ENCODE measurements around the gene GP1BA. TPM values are rescaled to one million over a fixed set of nuclear protein-coding genes. Genes with fewer than 3 reads are reported as not detected.

GP1BA gene
- total RNA-seq, 1 experiment from 2014 or later, result not detected

DNA sequence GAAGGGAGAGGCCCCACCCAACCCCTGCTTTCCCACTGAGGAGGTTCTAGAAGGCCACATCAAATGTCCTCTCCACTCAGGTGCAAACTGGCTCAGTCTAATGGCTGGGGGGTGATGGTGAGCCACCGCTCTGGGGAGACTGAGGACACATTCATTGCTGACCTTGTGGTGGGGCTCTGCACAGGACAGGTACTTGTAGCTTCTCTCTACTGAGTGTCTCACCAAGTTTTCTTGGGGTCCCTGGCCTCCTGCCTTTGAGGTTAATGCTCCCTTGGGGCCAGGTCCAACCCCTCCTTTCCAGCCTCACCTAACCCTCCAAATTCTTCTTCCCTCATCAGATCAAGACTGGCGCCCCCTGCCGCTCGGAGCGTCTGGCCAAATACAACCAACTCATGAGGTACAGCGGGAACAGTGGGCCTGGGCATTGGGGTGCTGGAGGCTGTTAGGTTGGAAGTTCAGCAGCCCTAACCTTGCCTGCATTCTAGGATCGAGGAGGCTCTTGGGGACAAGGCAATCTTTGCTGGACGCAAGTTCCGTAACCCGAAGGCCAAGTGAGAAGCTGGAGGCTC lies 24.5 kb downstream of the GP1BA start:
- Histone ChIP-seq H3K27me3 (no peaks in the 10 kb centered on the region), H3K36me3 (no peaks in the 10 kb centered on the region), H3K4me3 (no peak overlapping the region), H3K9me3 (no peaks in the 10 kb centered on the region)
- DNase-seq, result no peak

DNA sequence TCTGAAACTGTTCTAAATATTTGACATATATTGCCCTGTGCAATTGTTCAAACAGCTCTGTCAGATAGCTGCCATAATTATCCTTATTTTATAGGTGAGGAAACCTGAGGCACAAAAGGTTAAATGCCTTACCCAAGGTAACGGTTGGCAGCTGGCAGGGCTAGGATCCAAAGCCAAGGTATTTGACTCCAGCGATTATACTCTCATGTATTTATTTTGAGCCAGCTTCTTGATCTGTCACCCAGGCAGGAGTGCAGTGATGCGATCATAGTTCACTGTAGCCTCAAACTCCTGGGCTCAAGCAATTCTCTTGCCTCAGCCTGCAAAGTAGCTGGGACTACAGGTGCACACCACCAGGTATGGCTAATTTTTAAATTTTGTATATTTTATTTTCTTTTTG lies 26.0 kb downstream of the GP1BA start:
- Histone ChIP-seq H3K4me3 (no peak overlapping the region), H3K36me3 (no peaks in the 10 kb centered on the region), H3K27me3 (no peaks in the 10 kb centered on the region), H3K9me3 (no peaks in the 10 kb centered on the region)
- DNase-seq, result no peak

DNA sequence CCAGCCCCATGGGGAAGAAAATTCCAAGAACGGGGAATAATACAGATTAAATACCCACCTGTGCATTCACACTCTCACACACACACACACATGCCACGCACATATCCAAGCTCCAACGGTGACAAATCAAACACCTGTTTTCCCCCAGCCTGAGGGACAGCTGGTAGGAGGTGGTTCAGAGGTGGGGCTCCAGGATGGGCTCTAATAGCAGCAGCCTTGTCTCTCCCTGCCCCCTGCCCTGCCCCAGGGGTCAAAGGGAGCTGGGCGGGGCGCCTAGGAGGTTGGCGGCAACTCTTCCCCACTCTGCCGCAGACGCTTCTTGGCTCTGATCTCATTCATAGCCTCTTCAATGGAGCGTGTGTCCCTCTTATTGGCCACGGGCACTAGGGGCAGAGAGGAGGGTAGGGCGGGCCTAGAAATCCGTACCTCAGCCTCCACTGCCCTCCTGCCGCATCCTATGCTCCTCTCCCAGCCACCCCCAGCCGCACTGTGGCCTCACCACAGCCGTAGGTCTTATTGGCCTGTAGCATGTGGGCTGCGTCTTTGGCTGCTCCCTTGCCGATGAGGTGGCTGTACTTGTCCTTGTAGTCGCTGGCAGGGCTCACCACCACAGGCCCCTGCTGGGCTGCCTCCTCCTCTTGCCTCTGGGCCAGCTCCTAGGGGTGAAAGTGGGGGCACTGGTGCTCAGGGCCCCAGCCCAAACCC lies 27.3 kb downstream of the GP1BA start:
- no peaks in the 10 kb centered on the region for H3K9me3 ChIP-seq
- no peak for DNase-seq
- no peaks in the 10 kb centered on the region for H3K27me3 ChIP-seq
- H3K4me3 ChIP-seq, result no peak overlapping the region
- H3K36me3 ChIP-seq, result no peaks in the 10 kb centered on the region

DNA sequence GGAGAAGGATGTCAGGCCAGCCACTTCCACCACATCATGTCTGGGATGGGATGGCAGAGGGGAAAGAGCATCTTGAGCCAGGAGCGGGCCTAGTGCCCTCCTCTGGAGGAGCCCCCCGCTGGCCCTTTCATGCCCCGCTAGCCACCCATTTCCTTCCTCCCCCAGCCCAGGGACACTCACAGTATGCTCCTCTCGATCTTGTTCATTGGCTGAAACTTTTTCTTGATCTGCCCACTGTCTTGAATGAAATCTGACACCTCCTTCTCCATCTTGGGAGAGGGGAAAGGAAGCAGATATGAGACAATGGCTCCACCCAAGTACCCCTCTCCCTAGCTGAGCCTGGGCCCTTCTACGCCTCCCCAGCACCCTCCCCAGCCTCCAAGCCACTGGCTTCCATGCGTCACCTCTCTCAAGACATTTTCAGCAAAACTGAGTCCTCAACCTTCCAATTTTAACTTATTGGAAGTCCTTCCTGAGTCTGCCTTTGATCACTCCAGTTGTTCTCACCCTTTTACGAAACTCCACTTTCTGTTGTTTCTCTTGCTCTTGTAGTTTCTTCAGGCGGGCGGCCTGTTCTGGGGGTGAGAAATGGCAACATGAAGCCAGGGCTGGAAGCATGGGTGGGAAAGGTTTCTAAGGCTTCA lies 28.3 kb downstream of the GP1BA start:
- H3K4me3 ChIP-seq, result no peak overlapping the region
- no peaks in the 10 kb centered on the region for H3K9me3 ChIP-seq
- no peaks in the 10 kb centered on the region for H3K27me3 ChIP-seq
- peaks cover 6% of the 10 kb centered on the region for H3K36me3 ChIP-seq
- no peak for DNase-seq

DNA sequence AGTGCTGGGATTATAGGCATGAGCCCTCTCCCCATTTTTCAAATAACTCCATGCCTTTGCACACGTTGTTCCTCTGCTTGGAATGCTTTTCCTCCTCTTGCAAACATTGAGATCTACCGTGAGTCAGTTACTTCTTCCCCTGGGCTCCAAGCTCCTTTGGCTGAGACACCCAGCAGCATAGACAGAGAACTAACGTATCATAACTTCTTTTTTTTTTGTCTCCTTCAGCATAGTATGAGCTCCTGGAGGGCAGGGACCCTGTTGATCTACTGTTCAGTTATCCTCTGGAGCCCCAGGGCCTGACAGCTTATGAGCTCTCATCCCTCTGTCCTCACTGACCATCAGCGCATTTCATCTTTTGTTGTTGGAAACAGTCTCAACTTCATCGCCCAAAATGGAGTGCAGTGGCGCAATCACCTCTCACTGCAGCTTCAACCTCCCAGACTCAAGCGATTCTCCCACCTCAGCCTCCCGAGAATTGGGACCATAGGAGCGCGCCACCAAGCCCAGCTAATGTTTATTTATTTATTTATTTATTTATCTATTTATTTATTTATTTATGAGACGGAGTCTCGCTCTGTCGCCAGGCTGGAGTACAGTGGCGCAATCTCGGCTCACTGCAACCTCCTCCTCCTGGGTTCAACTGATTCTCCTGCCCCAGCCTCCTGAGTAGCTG lies 33.4 kb downstream of the GP1BA start:
- H3K27me3 ChIP-seq, result no peaks in the 10 kb centered on the region
- no peaks in the 10 kb centered on the region for H3K9me3 ChIP-seq
- H3K36me3 ChIP-seq, result peaks cover 42% of the 10 kb centered on the region
- no peak for DNase-seq
- H3K4me3 ChIP-seq, result no peak overlapping the region

DNA sequence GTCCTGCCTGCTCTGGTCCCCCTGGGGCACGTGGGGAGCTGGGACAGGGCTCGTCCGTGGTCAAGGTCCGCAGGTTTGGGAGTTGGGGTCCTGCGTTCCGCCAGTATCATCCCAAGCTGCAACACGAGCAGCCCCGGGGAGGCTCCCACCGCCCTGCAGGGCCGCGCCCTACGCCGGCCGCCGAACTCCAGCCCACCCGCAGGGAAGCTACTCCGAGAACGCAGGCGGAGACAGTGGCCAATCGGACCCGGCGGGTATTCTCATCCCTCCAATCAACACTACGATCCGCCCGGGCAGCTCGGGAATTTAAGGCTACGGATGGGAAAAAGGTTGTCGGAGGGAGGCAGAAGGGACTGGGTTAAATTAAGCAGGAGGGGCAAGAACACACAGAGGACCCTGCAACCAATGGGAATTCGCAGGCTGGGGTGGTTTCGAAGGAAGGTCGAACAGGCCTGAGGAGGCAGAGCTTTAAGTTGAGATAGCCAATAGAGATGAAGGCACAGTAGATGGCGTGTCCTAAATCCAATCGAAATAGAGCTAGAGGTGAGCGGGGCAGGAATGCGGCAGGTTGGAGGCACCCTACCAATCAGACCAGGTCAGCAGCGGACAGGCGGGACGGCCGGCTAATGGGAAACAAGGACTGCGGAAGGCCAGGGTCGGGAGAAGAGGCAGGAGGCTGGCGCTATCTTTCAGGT lies 34.9 kb downstream of the GP1BA start:
- peak; percentile 97 for DNase-seq
- H3K27me3 ChIP-seq, result no peaks in the 10 kb centered on the region
- H3K36me3 ChIP-seq, result peaks cover 42% of the 10 kb centered on the region
- H3K4me3 ChIP-seq, result peak overlapping the region; percentile 77
- H3K9me3 ChIP-seq, result no peaks in the 10 kb centered on the region

DNA sequence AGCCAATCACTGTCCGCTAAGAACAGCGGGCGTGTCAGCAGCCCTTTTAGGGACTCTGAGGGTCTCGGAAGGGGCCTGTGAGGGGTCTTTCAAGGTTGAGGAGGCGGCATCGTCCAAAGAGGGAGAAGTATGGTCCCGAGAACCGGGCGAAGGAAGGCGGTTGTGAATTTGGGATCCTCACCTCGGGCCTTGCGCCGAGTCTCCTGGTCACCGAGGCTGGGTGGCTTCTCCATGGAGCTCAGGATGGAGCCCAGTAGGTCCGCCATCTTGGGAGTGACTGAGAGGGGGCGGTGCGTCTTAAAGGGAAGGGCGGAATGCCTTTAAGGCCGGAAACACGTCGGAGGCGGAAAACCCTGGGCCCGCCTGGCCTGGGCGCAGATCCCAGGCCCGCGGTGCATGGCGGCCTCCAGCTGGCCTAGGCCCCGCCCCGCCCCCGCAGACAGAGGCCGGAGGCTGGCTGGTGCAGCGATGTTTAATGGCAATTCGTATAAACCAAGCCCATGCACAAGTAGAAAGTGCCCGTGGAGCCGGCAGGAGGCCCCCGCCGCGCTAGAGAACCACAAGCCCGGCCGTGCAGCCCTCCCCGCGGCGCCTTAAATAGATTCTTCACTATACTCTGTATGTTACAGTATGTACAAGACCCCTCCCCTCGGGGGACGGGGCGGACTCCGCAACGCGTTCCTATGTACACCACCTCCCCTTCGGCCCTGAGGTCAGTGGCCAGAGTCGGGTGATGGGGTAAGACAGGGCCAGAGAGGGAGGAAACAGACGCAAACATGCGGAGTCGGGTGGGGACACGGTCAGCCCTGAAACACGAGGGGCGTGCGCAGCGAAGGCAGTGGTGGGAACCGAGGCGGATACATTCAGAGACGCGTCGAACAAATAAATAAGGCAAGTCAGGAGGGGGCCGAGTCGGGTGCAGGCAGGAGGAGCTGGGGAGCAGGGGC lies 35.7 kb downstream of the GP1BA start, which contains the start of gene SPAG7:
SPAG7 (minus strand) TSS at position 279 of the 947 bp plus-strand sequence; CDS start at position 266, 13 bp downstream.
- peaks cover 42% of the 10 kb centered on the region for H3K36me3 ChIP-seq
- H3K4me3 ChIP-seq, result peak within 1 kb of the TSS; percentile 77

DNA sequence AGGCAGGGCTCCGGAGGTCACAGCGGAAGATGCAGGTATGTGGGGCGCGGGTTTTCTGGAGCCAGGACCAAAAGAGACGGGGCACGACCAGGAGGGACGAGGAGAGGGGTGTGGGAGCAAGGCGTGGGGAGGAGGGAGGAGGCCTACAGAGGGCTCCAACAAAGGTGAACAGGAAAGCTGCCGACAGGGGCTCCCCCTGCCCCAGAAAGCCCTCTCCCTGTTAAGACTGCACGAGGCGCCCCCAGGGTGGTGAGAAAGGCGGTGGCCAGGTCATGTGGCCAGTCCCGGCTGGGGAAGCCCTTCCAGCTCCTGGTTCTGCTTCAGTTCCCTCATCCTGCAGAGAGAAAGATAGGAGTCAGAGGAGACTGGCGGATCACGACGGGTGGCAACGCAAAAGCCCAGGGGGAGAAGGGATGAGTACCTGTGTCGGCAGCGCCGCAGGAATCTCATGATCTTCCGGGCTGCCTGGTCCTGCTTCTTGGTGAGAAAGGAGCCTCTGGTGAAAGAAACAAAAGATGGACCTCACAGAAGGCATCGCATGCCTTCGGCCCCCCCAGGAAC lies 36.5 kb downstream of the GP1BA start:
- H3K9me3 ChIP-seq, result no peaks in the 10 kb centered on the region
- no peaks in the 10 kb centered on the region for H3K27me3 ChIP-seq
- peak overlapping the region; percentile 77 for H3K4me3 ChIP-seq
- H3K36me3 ChIP-seq, result peaks cover 42% of the 10 kb centered on the region
- DNase-seq, result peak; percentile 27

More for the DNA sequence above, 35.7 kb downstream of the GP1BA start, which contains the start of gene SPAG7:
- peak; percentile 85 for DNase-seq
- H3K9me3 ChIP-seq, result no peaks in the 10 kb centered on the region
- no peaks in the 10 kb centered on the region for H3K27me3 ChIP-seq

DNA sequence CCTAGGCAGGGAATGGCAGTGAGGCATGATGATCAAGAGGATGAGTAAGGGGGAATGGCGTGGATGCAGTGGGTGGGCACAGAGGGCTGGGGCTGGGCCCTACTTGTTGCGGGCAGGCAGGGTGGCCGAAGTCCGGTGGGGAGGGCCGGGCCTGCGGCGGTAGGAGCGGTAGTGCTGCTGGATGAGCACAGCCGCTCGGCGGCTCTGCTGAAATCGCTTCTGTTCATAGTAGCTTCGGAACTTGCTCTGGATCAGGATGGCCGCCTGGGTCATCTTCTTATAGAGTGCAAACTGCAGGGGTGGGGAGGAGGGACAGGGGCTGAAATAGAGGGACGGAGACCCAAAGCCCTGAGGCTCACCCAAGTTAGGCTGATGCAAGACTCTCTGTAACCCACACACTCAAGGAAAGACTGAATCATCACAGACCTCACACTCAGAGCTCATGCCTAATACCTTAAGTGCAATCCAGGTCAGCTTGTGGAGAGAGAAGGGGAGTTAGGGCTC lies 37.0 kb downstream of the GP1BA start:
- no peaks in the 10 kb centered on the region for H3K9me3 ChIP-seq
- H3K27me3 ChIP-seq, result no peaks in the 10 kb centered on the region
- peak; percentile 78 for DNase-seq
- H3K36me3 ChIP-seq, result peaks cover 42% of the 10 kb centered on the region
- H3K4me3 ChIP-seq, result peak overlapping the region; percentile 77

DNA sequence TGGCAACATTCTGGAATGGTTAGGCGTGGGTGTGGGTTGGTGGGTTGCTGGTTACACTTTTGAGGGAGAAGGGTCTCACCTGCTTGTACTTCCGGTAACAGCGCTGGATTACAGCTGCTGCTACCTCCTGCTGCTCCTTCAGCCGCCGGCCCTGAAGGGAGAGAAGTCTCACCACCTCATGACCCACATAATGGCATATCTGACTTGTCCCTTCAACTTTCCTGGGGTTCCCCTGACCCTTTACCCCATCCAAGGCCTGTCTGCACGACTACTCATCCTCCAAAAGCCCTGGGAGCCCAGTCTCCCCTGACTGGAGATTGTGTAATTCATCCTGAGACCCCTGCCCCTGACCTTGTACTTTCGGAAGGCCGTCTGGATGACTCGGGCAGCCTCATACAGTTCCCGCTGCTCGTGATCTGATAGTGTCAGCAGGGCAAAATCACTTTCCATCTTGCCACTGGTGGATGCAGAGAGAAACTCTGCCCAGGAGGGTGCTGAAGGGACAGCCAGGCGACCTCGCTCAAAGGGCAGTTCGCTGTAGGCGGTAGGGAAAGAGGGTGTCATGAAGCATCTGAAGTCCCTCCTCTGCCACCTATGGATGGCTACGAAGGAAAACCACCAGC lies 37.6 kb downstream of the GP1BA start:
- no peak for DNase-seq
- Histone ChIP-seq H3K4me3 (peak overlapping the region; percentile 77), H3K27me3 (no peaks in the 10 kb centered on the region), H3K36me3 (peaks cover 42% of the 10 kb centered on the region), H3K9me3 (no peaks in the 10 kb centered on the region)

DNA sequence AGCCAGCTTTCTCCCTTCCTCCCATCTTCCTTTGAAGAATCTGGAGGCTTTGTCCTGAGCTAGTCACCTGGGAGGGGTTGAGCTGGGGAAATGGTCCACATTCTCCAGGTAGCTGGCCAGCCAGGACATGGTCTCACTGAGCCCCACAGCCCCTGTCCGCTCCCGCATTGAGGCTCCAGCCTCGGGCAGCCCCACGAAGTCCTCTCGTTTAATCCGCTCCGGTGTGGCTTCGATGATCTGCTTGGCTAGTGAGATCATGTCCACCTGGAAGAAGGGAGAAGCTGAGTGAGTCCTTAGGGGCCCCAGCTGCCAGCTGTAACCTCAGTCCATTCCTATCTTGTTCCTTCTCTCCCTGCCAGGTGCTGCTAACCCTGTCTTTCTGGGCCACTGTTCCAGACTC lies 38.2 kb downstream of the GP1BA start:
- no peak overlapping the region for H3K4me3 ChIP-seq
- no peak for DNase-seq
- no peaks in the 10 kb centered on the region for H3K9me3 ChIP-seq
- H3K36me3 ChIP-seq, result peaks cover 38% of the 10 kb centered on the region
- no peaks in the 10 kb centered on the region for H3K27me3 ChIP-seq

DNA sequence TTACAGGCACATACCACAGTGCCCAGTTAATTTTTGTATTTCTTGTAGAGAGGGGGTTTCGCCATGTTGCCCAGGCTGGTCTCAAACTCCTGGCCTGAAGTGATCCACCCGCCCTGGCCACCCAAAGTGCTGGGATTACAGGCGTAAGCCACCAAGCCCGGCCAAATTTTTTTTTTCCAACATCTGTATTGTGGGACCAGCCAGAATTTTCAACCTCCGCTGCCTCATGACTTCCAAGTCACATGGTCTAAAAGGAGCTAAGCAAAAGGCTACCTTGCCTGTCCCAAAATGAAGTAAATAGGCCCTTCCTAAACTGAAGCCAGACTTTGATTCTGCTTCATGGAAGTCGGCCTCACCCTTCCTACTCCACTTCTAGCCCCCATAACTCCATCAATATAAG lies 39.7 kb downstream of the GP1BA start:
- DNase-seq, result no peak
- peaks cover 23% of the 10 kb centered on the region for H3K36me3 ChIP-seq
- no peaks in the 10 kb centered on the region for H3K27me3 ChIP-seq
- H3K4me3 ChIP-seq, result no peak overlapping the region
- H3K9me3 ChIP-seq, result no peaks in the 10 kb centered on the region

DNA sequence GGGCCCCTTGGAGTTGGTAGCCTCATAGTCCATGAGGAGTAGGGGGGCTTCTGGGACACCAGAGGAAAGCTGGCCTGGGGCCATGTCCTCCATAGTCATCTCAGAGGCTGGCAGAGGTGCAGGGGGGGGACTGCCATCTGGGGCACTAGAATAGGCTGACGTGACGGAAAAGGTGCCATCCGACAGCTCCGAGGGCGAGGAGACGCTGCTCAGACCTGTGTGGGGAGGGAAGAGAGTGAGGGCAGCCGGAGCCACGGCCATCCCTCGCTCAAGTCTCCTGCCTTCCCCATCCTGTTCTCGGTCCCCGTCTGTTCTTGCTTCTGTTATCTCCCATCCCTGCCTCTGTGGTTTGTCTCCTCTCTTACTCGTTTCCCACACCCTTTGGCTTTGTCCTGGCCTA lies 40.2 kb downstream of the GP1BA start:
- no peaks in the 10 kb centered on the region for H3K9me3 ChIP-seq
- H3K4me3 ChIP-seq, result no peak overlapping the region
- H3K36me3 ChIP-seq, result peaks cover 20% of the 10 kb centered on the region
- no peaks in the 10 kb centered on the region for H3K27me3 ChIP-seq
- no peak for DNase-seq

DNA sequence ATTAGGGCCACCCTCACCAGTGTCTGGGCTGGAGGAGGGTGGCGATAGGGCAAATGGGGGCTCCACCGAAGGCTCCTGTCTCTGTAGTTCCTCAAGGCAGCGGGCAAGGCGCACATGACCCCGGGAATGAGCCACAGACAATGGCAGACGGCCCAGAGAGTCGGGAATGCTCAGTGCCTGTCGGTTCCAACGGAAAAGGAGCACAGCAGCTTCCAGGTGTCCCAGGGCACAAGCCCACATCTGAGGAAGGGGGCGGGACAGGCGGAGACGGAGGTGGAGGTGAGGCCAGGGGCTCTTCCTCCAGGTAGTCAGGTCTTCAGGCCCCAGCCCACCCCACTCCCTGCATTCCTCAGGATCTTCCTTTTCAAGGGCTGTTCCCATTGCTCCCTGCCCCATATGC lies 40.7 kb downstream of the GP1BA start:
- H3K27me3 ChIP-seq, result no peaks in the 10 kb centered on the region
- no peak overlapping the region for H3K4me3 ChIP-seq
- peaks cover 20% of the 10 kb centered on the region for H3K36me3 ChIP-seq
- no peak for DNase-seq
- H3K9me3 ChIP-seq, result no peaks in the 10 kb centered on the region
